Astrocyte (in vitro differentiated cells and primary cell): ENCODE measurements around the gene PLEKHA3.

ENCODE experiments used
- CTCF ChIP-seq: IDR thresholded peaks from 2 replicates; pipeline ENCODE4 v1.5.1; 2011; ENCODE audit warnings: low read depth, mild to moderate bottlenecking, inconsistent platforms, low read length, moderate library complexity; ENCODE audit not compliant: insufficient read depth
- EZH2 ChIP-seq: IDR thresholded peaks from 2 replicates; pipeline ENCODE4 v1.6.1; 2012; ENCODE audit warnings: mild to moderate bottlenecking, low read length, inconsistent platforms; ENCODE audit not compliant: insufficient read depth

GRCh38 chr2:178473931-178474330, 6.3 kb upstream of the PLEKHA3 start:
- TF ChIP-seq CTCF (no peak), EZH2 (no peak)
